Ishikawa (cell line): ENCODE measurements around the gene GRK5.

Source experiments
- CEBPB ChIP-seq: IDR thresholded peaks from 2 replicates; pipeline ENCODE4 v1.6.1; 2012
- CREB1 ChIP-seq: IDR thresholded peaks from 2 replicates; pipeline ENCODE4 v1.6.1; 2012; ENCODE audit warnings: low read depth
- EGR1 ChIP-seq: IDR thresholded peaks from 2 replicates; pipeline ENCODE4 v1.6.1; 2012
- EP300 ChIP-seq: IDR thresholded peaks from 2 replicates; pipeline ENCODE4 v1.6.1; 2012; ENCODE audit warnings: borderline replicate concordance
- FOXM1 ChIP-seq: IDR thresholded peaks from 2 replicates; pipeline ENCODE4 v1.6.1; 2012; ENCODE audit warnings: low read depth, borderline replicate concordance
- MAX ChIP-seq: IDR thresholded peaks from 2 replicates; pipeline ENCODE4 v1.6.1; 2012
- NFIC ChIP-seq: IDR thresholded peaks from 2 replicates; pipeline ENCODE4 v1.6.1; 2012
- RAD21 ChIP-seq: IDR thresholded peaks from 2 replicates; pipeline ENCODE4 v1.6.1; 2012; ENCODE audit warnings: low read depth
- REST ChIP-seq: IDR thresholded peaks from 2 replicates; pipeline ENCODE4 v1.6.1; 2012; ENCODE audit warnings: low read depth, mild to moderate bottlenecking
- TAF1 ChIP-seq: IDR thresholded peaks from 2 replicates; pipeline ENCODE4 v1.6.1; 2012; ENCODE audit warnings: low read depth, mild to moderate bottlenecking
- TCF12 ChIP-seq: IDR thresholded peaks from 2 replicates; pipeline ENCODE4 v1.6.1; 2012; ENCODE audit warnings: low read depth
- TEAD4 ChIP-seq: IDR thresholded peaks from 2 replicates; pipeline ENCODE4 v1.6.1; 2012
- USF1 ChIP-seq: IDR thresholded peaks from 2 replicates; pipeline ENCODE4 v1.6.1; 2012
- YY1 ChIP-seq: IDR thresholded peaks from 2 replicates; pipeline ENCODE4 v1.6.1; 2012; ENCODE audit warnings: low read depth
- ZBTB7A ChIP-seq: IDR thresholded peaks from 2 replicates; pipeline ENCODE4 v1.6.1; 2012; ENCODE audit warnings: low read depth

GRK5 gene

GRCh38 chr10:119231654-119232053 lies 24.3 kb downstream of the GRK5 start:
- no peak for TF ChIP-seq CEBPB
- no peak for TF ChIP-seq YY1

GRCh38 chr10:119233123-119233820 lies 25.9 kb downstream of the GRK5 start:
- TF ChIP-seq TCF12 = no peak
- no peak for TF ChIP-seq YY1

- TF ChIP-seq USF1 (no peak), TCF12 (no peak), REST (no peak), EGR1 (no peak), RAD21 (no peak), FOXM1 (no peak), EP300 (no peak), CREB1 (no peak), TEAD4 (no peak), CEBPB (no peak)
Measured at GRCh38 chr10:119233821-119234220, 26.4 kb downstream of the GRK5 start.

GRCh38 chr10:119235356-119235755 lies 28.0 kb downstream of the GRK5 start:
- TF ChIP-seq RAD21 (no peak), EGR1 (no peak), MAX (no peak), REST (no peak), TCF12 (no peak), EP300 (no peak), TAF1 (no peak), CEBPB (no peak), TEAD4 (no peak), NFIC (no peak), YY1 (no peak), ZBTB7A (no peak), USF1 (no peak), CREB1 (no peak)

GRCh38 chr10:119237722-119238436 lies 30.5 kb downstream of the GRK5 start:
- no peak for TF ChIP-seq CREB1
- TF ChIP-seq REST = no peak
- no peak for TF ChIP-seq TCF12
- TF ChIP-seq MAX = no peak
- no peak for TF ChIP-seq NFIC
- TF ChIP-seq ZBTB7A = no peak
- TF ChIP-seq TEAD4 = no peak
- no peak for TF ChIP-seq YY1
- no peak for TF ChIP-seq USF1
- no peak for TF ChIP-seq TAF1
- no peak for TF ChIP-seq CEBPB
- TF ChIP-seq RAD21 = no peak
- TF ChIP-seq EP300 = no peak
